Measurements from ENCODE around the gene TCF15.

- TF ChIP-seq POLR2AphosphoS5 (IDR thresholded peaks at IDR 0.05; ENCODE audit: insufficient read depth in 1 of 2, low read depth in 1 of 2) (no peak), CTCF (IDR thresholded peaks at IDR 0.05) (no peak), POLR2A (IDR thresholded peaks at IDR 0.05) (no peak)
Observed at GRCh38 chr20:626579-626978, 16.5 kb upstream of the TCF15 start.
